ENCODE results near the gene AP2A2. TPM values are rescaled to one million over a fixed set of nuclear protein-coding genes. Genes with fewer than 3 reads are reported as not detected.

Gene AP2A2
- total and polyA plus RNA-seq, 2 of the 4 experiments (the other 2 are of a cell fraction), result 19.9 to 49.0 TPM

GRCh38 chr11:883527-883926, 42.1 kb upstream of the AP2A2 start:
- no TSS peak for BruUV-seq (replicated peaks)
- Histone ChIP-seq H2BK120ac (ENCODE audit: low read depth, low read length) (no peak overlapping the region), H2AK9ac (replicated peaks; ENCODE audit: low read depth, low read length, poor library complexity) (peak overlapping the region; percentile 70), H3K36me3 (ENCODE audit: control insufficient read depth, insufficient read depth, low read length) (peaks cover 32% of the 10 kb centered on the region), H2AFZ (replicated peaks; ENCODE audit: low read length, poor library complexity) (no peak overlapping the region), H2AK5ac (ENCODE audit: low read depth, low read length) (no peak overlapping the region), H4K20me1 (ENCODE audit: insufficient read depth, low read length) (no peaks in the 10 kb centered on the region), H3K4ac (ENCODE audit: low read depth, low read length) (no peak overlapping the region), H4K5ac (ENCODE audit: low read depth, low read length) (no peak overlapping the region), H3K18ac (ENCODE audit: low read depth, low read length) (no peak overlapping the region), H3K27ac (ENCODE audit: insufficient read depth, low read length) (no peak overlapping the region), H4K91ac (ENCODE audit: insufficient read depth, low read depth, low read length) (no peak overlapping the region), H2BK20ac (ENCODE audit: low read depth, low read length) (no peak overlapping the region), H3K9me3 (ENCODE audit: control insufficient read depth, insufficient read depth, low read length) (no peaks in the 10 kb centered on the region), H3K56ac (ENCODE audit: extremely low read depth, insufficient read depth, low read length) (no peak overlapping the region), H4K8ac (ENCODE audit: low read depth in 2 of 2, low read length in 2 of 2) (no peak overlapping the region), H2BK15ac (ENCODE audit: low read depth, low read length) (no peak overlapping the region), H3K9ac (ENCODE audit: low read depth, low read length) (no peak overlapping the region), H3K79me1 (ENCODE audit: low read depth in 1 of 2, low read length in 2 of 2) (no peaks in the 10 kb centered on the region), H3K4me3 (ENCODE audit: insufficient read depth, low read depth, low read length) (no peak overlapping the region), H3K9me1 (ENCODE audit: insufficient read depth, low read length) (no peaks in the 10 kb centered on the region), H3K4me1 (ENCODE audit: control insufficient read depth, insufficient read depth, low read length) (no peaks in the 10 kb centered on the region), H2BK5ac (ENCODE audit: low read depth, low read length, poor library complexity, severe bottlenecking) (no peak overlapping the region), H3K23ac (ENCODE audit: low read depth, low read length) (no peak overlapping the region), H3K27me3 (ENCODE audit: control insufficient read depth, insufficient read depth, low read length) (no peaks in the 10 kb centered on the region), H3K14ac (replicated peaks; ENCODE audit: low read depth, low read length) (no peak overlapping the region), H3K4me2 (ENCODE audit: low read depth, low read length) (no peak overlapping the region)
- DNase-seq, result no peak
- in situ Hi-C loops (cut with MboI; ENCODE audit: low sequenced_read_pairs) (no loop called here), intact Hi-C loops (cut with micrococcal nuclease) (no loop called here), dilution Hi-C loops (cut with HindIII; ENCODE audit: low sequenced_read_pairs, unreplicated experiment) (no loop called here)
- CTCF ChIA-PET, result no interaction called here
- WGBS, 2 experiments (ENCODE audit: extremely low coverage in 2 of 2, insufficient read length in 1 of 2), result 87% methylated on average over 7 of the region's 10 CpGs; no CpG with 5 or more reads in 1 of the 2 experiments
- no peak for ATAC-seq (ENCODE audit: low read depth)
- POLR2A ChIA-PET (ENCODE audit: unreplicated experiment), result no interaction called here
- no peak for TF ChIP-seq MXI1 (IDR thresholded peaks at IDR 0.05; ENCODE audit: borderline replicate concordance, low read depth, low read length)
- no peak for TF ChIP-seq USF2 (IDR thresholded peaks at IDR 0.05; ENCODE audit: low read depth, low read length)
- TF ChIP-seq NFE2L2 (IDR thresholded peaks at IDR 0.05; ENCODE audit: low read depth, low read length), result no peak
- no peak for TF ChIP-seq POLR2A (IDR thresholded peaks at IDR 0.05; ENCODE audit: low read depth, low read length)
- no peak for TF ChIP-seq RFX5 (IDR thresholded peaks at IDR 0.05; ENCODE audit: low read depth, low read length)
- no peak for TF ChIP-seq SMC3 (IDR thresholded peaks at IDR 0.05; ENCODE audit: low read depth, low read length)
- TF ChIP-seq ELK1 (IDR thresholded peaks at IDR 0.05; ENCODE audit: borderline replicate concordance, low read depth, low read length), result no peak
- TF ChIP-seq CTCF (conservative IDR thresholded peaks at IDR 0.05; ENCODE audit: low read depth, low read length), result no peak
- no peak for TF ChIP-seq MAZ (IDR thresholded peaks at IDR 0.05; ENCODE audit: borderline replicate concordance, low read depth, low read length)
- no peak for TF ChIP-seq CHD1 (IDR thresholded peaks at IDR 0.05; ENCODE audit: low read depth, low read length)
- no peak for TF ChIP-seq CEBPB (IDR thresholded peaks at IDR 0.05; ENCODE audit: low read depth, low read length)
- no peak for TF ChIP-seq BHLHE40 (IDR thresholded peaks at IDR 0.05; ENCODE audit: low read depth, low read length)
- no peak for TF ChIP-seq MAFK (IDR thresholded peaks at IDR 0.05; ENCODE audit: low read depth, low read length)
- TF ChIP-seq RAD21 (IDR thresholded peaks at IDR 0.05; ENCODE audit: low read length), result no peak
- no peak for TF ChIP-seq FOS (IDR thresholded peaks at IDR 0.05; ENCODE audit: low read depth, low read length)
- no peak for TF ChIP-seq RCOR1 (IDR thresholded peaks at IDR 0.05; ENCODE audit: insufficient replicate concordance, low read length)

Measured in IMR-90 (cell line).